ENCODE data around the gene ATRNL1. TPM values are rescaled to one million over a fixed set of nuclear protein-coding genes. Genes with fewer than 3 reads are reported as not detected.

The ATRNL1 gene
- total RNA-seq, 4 donors from 2014 or later, result 0.34 to 1.1 (median 0.55) TPM

DNA sequence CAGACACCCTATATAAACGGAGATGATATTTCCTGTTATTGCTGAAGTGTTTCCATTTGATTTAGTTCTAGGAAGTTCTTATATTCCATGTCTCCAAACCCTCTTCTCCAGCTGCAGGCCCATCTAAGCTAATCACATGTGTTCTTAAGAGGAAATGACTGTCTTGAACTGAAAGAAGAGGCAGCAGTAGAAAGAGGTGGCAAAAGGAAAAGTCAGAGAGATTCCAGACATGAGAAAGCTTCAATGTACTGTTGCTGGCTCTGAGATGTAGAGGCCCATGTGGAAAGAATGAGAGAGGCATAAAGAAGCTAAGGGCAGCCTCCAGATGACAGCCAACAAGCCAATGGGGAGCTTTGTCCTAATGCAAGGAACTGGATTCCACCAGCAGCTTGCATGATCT, 892.6 kb downstream of the ATRNL1 start:
- DNase-seq (ENCODE audit: low spot score in 2 of 2), result no peak
- intact Hi-C loops (cut with DNase I; ENCODE audit: low total_unique reads), result no loop called here
- 38 to 42% methylated on average over 1 of the region's 1 CpG for WGBS, 2 donors
- no peak for TF ChIP-seq CTCF (IDR thresholded peaks at IDR 0.05)
- no peak for TF ChIP-seq POLR2A (IDR thresholded peaks at IDR 0.05)
- no peak overlapping the region for H3K4me3 ChIP-seq (ENCODE audit: low read depth, poor library complexity, severe bottlenecking)

DNA sequence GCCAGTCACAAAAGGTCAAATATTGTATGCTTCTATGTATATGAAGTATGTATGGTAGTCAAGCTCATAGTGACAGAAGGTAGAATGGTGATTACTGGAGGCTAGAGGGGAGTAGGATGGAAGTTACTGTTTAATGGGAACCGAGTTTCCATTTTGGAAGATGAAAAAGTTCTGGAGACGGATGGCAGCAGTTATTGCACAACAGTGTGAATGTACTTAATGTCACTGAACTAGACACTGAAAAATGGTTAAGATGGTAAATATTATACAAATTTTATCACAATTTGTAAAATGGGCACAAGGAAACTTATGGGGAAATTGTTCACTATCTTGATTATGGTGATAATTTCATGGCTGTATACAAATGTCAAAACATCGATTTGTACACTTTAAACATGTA, 895.2 kb downstream of the ATRNL1 start:
- no peak overlapping the region for H3K4me3 ChIP-seq (ENCODE audit: low read depth, poor library complexity, severe bottlenecking)
- DNase-seq (ENCODE audit: low spot score in 2 of 2), result no peak
- intact Hi-C loops (cut with DNase I; ENCODE audit: low total_unique reads), result no loop called here
- 93 to 95% methylated on average over 3 of the region's 3 CpGs for WGBS, 2 donors
- TF ChIP-seq CTCF (IDR thresholded peaks at IDR 0.05) (no peak), POLR2A (IDR thresholded peaks at IDR 0.05) (no peak)

GRCh38 chr10:115989621-115990020, 896.5 kb downstream of the ATRNL1 start:
- 81 to 85% methylated on average over 3 of the region's 3 CpGs for WGBS, 2 donors
- DNase-seq (ENCODE audit: low spot score in 2 of 2), result no peak
- no peak overlapping the region for H3K4me3 ChIP-seq (ENCODE audit: low read depth, poor library complexity, severe bottlenecking)
- no peak for TF ChIP-seq CTCF (IDR thresholded peaks at IDR 0.05)
- no peak for TF ChIP-seq POLR2A (IDR thresholded peaks at IDR 0.05)
- intact Hi-C loops (cut with DNase I; ENCODE audit: low total_unique reads), result no loop called here

GRCh38 chr10:115992236-115992986, 899.2 kb downstream of the ATRNL1 start:
- no peak overlapping the region for H3K4me3 ChIP-seq (ENCODE audit: low read depth, poor library complexity, severe bottlenecking)
- DNase-seq (ENCODE audit: low spot score in 2 of 2), result no peak
- intact Hi-C loops (cut with DNase I; ENCODE audit: low total_unique reads), result no loop called here
- TF ChIP-seq CTCF (IDR thresholded peaks at IDR 0.05) (no peak), POLR2A (IDR thresholded peaks at IDR 0.05) (no peak)
- 62 to 71% methylated on average over 5 of the region's 5 CpGs for WGBS, 2 donors

DNA sequence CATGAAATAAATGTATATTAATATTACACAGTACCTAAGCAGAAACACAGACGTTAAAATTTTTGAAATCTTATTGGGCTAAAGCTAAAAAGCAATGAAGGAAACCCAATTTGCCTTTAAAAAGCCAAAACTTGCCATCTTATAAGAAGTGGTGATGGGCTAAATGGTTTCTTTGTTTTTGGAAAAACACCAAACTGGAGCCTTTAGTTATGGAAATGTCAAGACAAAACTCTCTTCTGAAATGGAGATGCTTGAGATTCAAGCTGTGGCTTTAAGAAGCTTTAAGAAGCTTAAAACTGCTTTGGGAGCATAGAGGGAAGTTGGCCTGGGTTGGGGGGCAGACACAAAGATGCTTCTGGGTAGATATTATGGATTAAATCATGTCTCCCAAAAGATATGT, 902.9 kb downstream of the ATRNL1 start:
- no peak for DNase-seq (ENCODE audit: low spot score in 2 of 2)
- TF ChIP-seq POLR2A (IDR thresholded peaks at IDR 0.05) (no peak), CTCF (IDR thresholded peaks at IDR 0.05) (no peak)
- intact Hi-C loops (cut with DNase I; ENCODE audit: low total_unique reads), result loop anchor here (5.0 kb wide), 1 partner anchor 559 kb away; no protein-coding TSS in a partner anchor
- H3K4me3 ChIP-seq (ENCODE audit: low read depth, poor library complexity, severe bottlenecking), result no peak overlapping the region
- 43 to 54% methylated on average over 1 of the region's 1 CpG for WGBS, 2 donors

DNA sequence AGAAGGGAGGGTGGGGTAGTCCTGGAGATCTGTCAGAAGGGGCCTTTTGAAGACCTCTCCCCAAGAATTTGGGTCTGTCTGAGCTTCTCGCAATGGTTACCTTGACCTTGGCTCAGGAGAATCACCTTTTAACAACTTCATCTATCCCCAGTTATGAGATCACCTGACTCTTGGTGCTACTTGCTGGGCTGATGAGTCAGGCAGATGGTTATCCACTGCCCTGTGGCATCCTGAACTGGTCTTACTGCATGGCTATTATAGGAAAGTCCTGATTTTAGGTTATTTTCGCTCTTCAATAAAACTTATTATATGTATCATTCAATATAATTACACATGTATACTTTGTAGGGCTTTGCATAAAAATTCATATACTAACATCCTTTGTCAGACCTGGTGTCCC, 905.1 kb downstream of the ATRNL1 start:
- WGBS, 2 donors, result 88 to 92% methylated on average over 2 of the region's 2 CpGs
- TF ChIP-seq CTCF (IDR thresholded peaks at IDR 0.05) (no peak), POLR2A (IDR thresholded peaks at IDR 0.05) (no peak)
- DNase-seq (ENCODE audit: low spot score in 2 of 2), result no peak
- H3K4me3 ChIP-seq (ENCODE audit: low read depth, poor library complexity, severe bottlenecking), result no peak overlapping the region
- intact Hi-C loops (cut with DNase I; ENCODE audit: low total_unique reads), result loop anchor here (5.0 kb wide), 1 partner anchor 561 kb away; no protein-coding TSS in a partner anchor
